Eye (tissue), 1 donor: Measurements from ENCODE around the gene RYR3.

ENCODE experiments used
- DNase-seq: peaks from one replicate; pipeline ENCODE4 v3.0.0-alpha.2; 2015

The RYR3 gene

DNA sequence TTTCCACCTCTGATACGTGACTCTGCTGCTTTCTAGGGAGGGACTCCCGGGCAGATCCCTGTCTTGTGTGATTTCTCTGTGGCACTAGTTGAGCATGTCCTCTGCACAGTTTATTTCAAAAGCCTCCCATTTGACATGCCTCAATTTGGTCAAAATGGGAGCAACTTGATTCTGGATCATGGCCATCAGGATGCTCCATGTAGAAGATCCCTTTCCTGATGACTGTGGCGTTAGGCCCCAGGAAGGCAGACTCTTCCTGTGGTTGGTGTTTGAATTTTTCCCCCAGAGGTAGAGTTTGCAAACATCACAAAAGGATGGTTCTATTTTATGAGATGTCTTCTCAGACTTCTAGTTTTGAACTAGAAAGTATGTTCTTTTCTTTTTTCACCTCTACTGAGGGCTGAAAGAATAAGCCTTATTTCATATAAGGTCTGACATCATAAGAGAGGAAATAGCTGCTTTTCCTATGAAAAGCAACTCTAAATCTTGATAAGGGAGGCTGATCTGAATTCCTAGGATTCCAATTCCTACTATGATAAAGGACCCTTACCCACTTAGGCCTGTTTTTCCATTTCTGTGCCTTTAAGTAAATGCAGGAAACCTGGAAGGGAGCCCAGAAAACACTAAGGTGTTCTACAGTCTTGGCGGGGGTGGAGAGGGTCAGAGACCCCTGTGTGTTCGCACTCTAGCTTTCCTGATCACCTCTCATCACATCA, 413.7 kb downstream of the RYR3 start:
- no peak for DNase-seq

DNA sequence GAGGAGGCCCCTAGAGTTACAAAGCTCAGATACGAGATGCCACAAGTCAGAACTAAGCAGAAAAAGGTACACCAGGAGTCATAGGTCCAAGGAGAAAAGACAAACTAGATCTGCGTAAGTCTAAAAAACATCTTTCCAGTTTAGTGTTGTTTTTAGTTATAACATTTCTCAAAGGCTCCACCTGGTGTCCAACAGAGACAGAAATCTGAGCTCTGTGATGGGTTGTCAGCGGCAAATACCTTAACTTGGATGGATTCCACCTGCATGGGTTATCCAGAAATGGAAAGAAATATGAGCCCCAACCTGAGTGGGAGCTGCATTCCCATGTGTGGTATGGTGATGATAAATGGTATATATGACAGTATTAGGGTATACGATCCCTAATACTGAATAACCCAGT, 418.9 kb downstream of the RYR3 start:
- DNase-seq: no peak

DNA sequence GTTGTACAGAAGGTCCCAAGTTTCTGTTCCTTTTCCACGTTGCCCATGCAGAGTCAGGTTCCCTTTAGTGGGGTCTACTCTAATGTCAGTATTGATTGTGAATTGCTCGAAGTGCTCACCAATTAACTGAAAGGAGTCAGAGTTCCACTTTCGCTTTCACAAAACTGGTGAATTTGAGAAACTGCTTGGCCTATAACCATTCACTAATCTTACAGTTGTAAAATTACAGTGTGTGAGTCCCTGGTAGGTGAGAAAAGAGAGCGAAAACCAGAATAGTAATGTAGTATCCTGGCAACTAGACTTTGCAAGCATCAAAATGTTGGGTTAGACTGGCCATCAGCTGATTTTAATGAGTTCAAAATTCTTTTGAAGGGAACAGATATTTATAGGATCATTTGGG, 420.0 kb downstream of the RYR3 start:
- DNase-seq: no peak

GRCh38 chr15:33735143-33735542, 424.4 kb downstream of the RYR3 start:
- no peak for DNase-seq

DNA sequence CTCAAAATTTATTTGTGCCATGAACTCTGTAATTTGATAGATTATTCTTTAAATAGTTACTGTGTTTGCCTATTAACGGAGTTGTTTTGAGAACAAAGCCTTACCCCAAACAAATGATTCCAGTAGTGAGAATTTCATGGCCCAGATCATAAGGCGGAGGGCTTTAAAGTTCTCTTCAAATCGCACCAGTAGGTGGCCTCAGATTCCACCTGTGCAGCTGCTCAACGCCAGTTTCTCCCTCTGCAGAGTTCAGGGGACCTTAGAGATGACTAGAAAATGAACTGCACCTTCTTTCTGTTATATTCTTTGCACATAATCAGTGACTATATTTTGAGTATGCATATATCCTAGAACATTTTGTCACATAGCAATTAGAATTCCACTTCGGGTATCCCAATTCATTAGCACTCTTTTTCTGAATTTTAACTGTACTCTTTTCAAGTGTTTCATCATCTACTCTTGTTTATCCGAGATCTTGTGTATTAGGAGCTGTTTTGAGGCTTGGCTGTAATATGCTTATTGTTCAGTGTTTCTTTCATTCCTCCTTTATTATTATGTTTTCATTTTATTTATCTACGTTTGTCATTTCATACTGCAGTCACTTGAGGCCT, 425.0 kb downstream of the RYR3 start:
- DNase-seq: peak; percentile 63

GRCh38 chr15:33737687-33738601, 427.2 kb downstream of the RYR3 start:
- DNase-seq: peak; percentile 82

DNA sequence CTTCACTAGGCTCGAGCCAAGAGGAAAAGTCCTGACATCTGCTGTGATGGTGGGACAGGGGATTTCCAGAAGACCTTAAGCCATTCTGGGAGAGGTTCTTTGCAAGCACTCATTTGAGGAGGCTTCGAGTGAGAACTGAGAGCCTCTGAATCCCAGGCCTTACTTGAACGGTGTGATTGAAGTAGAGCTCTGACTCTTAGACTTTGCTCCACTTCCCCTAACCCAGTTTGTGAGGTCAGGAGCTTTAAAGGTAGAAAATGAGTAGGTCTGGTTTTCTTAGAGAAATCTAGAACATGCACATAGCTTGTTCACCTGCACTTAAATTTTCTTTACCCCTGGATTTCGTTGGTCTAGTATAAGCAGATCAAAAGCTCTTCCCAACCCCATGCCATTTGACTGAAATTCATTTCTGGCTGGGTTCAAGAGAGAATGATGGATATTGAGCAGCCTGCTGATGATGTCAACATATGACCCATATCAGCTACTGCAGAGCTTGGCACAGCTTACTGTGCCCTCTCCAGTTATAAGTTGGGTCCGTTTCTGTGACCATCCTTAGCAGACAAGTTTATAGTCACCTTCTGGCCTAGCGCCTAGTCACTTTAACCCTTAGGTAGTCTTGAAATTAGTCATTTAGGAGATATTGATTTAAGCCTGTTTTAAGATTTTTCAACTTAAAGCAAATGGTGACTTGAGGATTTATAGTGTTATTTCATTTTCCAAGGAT, 428.3 kb downstream of the RYR3 start:
- DNase-seq: no peak

- no peak for DNase-seq
Observed at GRCh38 chr15:33742306-33742705, 431.5 kb downstream of the RYR3 start.

DNA sequence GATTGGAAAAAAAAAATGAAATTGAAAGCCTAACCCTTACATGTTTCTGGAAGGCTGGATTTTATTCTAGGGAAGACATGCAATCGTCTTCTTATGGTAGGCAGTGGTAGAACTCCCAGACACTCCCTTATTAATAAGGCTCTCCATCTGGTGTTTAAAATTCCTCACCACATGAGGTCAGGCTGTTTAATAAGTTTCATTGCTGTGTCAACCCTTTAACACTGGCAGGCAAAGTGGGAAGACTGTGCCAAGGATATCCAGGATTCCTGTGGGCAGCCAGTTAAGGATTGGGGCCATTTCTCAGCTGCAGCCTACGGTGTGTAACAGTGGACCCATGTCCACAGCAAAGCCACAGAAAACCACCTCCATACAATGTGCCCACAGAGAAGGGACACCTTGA, 432.0 kb downstream of the RYR3 start:
- no peak for DNase-seq

DNA sequence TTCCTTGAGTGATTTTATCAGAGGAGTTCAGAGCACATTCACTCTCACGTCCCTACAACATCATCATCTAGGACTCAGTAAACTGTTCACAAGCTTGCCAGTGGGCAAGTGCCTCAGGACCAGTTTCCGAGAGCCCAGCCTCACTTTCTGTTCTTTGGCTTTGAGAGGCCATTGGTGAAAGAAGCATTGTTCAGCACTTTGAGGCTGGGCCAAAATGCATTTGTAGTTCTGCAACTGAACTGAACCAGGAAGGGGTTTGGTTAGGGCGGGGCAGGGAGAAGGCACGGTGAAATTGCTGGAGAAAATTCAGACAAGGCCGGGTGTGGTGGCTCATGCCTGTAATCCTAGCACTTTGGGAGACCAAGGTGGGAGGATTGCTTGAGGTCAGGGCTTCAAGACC, 435.4 kb downstream of the RYR3 start:
- no peak for DNase-seq

DNA sequence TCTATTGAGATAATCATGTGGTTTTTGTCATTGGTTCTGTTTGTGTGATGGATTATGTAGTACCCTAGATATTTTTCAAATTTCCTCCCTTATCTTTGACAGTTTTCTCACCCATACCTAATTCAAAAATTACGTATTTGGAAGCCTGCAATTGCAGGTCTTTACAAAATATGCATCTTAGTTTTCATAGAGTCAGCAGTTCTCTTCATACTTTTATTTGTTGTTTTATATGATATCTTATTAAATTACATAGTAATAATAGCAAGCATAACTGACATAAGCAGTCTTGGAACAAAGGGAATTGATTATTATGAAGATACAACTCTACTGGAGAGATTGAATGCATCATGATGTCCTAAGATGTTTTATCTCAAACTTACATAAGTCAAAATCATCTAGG, 442.2 kb downstream of the RYR3 start:
- DNase-seq: no peak

DNA sequence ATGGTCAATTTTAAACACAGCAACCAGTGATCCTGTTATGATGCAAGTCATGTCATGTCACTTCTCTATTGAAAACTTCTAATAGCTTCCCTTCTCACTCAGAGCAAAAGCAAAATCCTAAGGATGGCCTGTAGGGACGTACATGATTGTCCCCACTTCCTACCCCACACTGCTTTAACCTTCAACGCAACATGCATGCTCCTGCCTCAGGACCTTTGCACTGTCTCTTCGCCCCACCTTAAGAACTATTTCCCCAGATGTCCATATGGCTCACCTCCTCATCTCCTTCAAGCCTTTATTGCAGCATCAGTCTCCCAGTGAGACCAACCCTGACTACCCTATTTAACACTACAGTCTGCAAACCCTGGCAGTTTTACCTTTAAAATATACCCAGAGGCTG, 443.5 kb downstream of the RYR3 start:
- DNase-seq: no peak

DNA sequence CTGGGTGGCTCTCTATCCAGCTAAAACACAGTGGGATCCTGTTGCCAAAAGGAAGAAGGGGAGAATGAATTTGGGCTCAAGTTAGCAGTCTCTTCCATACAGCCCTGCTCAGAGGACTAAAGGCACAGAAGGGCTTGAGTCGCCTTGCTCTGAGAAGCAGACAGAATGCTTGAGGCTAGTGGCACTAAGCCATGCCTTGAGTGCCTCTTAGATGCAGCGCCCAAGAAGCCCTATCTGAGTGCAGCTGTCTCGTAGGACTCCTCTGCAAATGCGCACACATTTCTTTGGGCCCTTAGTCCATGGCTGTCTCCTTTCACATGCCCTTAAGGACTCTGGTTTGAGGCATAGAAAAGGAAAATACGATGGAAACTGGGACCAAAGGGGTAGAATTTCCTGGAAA, 446.2 kb downstream of the RYR3 start:
- DNase-seq: no peak

DNA sequence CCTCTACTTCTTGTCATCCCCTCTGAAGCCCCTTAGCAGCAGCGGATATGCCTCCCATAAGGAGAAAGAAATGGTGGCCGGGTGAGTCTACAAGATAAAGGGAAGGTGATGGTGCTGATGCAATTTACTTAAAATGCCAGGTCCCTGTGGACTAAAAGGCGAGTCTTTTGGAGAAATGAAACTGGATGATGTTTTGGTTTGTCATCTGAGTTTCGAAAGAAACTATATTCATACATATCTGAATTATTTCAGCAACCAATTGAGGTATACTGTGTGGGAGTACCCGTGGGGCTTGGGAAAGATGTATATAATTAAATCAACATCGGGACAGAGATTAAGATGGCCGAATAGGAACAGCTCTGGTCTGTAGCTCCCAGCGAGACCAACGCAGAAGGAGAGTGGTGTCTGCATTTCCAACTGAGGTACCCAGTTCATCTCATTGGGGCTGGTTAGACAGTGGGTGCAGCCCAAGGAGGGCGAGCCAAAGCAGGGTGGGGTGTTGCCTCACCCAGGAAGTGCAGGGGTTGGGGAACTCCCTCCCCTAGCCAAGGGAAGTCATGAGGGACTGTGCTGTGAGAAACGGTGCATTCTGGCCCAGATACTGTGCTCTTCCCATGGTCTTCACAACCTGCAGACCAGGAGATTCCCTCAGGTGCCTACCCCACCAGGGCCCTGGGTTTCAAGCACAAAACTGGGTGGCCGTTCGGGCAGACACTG, 446.9 kb downstream of the RYR3 start:
- DNase-seq: no peak

DNA sequence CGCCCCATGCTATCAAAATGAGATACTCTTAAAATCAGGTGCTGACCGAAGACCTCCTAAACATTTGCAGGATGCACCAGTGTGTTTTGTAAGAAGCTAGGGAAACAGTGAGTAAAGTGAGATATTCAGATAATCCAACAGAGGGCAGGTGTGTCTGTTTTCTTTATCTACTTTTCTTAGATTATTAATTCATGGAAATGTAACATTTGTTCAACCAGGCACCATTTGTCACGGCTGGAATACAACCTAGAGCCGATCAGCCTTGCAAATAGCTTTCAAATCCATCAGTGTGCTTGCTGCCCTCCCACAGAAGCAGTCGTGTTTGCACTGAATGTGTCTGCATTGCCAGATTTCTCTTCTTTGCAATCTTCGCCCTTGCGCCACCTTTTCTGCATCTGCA, 455.6 kb downstream of the RYR3 start:
- no peak for DNase-seq

DNA sequence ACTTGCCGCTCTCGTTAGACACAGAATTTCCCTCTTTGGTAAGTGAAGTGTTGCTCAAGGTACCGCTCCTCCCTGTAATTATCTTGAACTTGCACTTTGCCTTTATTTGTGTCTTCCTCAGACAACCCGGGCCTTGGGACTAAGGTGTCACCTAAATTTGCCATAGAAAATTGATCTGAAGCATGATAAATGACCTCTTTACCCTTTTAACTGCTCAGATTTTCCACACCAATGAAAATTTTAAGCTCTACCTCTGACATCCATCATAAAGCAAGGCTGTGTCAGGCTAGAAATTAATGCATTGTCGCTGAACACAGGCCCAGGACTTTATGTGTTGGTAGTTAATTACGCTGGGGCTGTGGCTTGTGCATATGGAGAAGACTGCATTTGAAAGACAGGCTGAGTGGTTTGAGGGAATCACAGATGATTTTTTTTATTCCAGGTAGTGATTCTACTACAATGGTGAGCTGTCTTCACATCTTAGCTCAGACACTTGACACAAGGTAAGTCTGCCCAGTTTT, 458.0 kb downstream of the RYR3 start:
- DNase-seq: peak; percentile 54

GRCh38 chr15:33773969-33774368, 463.2 kb downstream of the RYR3 start:
- DNase-seq: no peak

DNA sequence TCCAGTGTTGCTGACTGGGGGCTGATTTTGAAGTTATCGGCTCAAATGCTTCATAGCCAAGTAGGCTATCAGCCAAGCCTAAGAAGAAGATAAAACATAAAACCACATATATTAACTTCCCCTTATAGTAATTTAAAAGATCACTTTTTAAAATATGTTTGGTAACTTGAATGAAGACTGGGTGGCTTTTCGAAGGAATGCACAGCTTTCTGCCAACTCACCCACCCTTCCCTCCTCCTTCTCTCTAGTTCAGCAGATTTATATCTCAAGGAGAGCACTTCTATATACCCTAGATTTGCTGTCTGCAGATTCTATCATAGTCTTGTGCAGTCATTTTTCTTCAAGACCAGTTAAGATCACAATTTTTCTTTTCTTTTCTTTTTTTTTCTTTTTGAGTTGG, 468.1 kb downstream of the RYR3 start:
- no peak for DNase-seq

DNA sequence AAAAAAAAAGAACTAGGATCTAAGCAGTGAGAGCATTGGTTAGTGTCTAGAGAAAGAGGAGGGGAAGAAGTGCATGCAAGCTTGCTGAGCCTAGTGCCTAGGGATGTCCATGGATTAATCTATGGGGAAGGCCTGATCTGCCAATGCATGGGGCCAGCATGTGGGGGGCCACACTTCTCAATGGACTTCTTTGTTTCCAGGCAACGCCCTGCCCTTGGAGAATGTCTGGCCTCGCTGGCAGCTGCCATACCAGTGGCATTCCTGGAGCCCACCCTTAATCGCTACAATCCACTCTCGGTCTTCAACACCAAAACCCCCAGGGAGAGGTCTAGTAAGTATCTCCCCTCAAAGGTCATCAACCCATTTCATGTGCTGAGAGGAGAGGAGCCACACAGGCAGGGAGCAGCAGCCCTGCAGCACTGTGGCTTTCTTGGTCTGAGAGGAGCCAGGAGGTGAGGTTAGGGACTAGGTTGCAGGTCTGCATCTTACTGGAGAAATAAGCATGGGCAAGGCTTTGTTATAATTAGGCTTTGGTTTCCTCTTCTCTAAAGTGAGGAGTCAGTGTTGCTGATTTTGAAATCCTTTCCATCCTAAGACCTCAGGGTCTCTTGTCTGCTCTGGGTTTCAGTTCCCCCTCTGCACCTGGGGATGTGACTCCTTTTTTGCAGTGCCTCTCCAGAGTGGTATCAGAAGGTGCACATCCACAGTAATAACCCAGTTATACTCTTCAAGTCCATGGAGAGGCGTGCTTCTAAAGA, 469.4 kb downstream of the RYR3 start:
- no peak for DNase-seq

DNA sequence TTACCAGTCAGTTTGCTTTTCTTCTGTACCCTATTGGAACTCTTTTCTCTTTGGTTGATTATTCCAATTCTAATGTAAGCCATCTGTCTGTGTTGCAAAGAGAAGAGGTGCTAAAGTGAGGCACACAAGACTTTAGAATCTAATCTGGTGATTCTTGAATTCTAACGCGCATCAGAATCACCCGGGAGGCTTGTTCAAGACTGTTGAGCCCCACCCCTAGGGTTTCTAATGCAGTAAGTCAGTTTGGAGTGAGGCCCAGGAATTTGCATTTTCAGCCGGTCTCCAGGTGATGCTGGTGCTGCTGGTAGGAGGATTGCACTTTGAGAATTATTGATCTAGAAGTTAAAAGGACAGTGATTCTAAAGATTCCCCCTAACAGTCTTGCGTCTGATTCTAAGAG, 472.2 kb downstream of the RYR3 start:
- DNase-seq: no peak

DNA sequence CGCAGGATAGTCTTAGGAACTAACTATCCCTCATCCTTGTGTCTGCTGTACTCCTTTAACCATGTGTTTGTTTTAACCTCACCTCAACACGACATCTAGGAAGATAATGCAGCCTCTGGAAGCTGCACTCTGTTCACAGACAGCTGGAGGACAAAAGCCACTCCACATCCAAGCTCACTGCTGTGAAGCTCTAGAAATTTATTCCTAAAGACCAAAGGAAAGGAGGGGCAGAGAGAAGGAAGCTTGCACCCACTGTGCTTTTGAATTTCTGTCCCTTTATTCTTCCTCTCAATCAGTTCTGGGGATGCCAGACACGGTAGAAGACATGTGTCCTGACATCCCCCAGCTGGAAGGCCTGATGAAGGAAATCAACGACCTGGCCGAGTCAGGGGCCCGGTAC, 474.6 kb downstream of the RYR3 start:
- DNase-seq: no peak
